Adrenal gland (tissue), 12 donors: ENCODE results near the gene SLC5A5. TPM values are rescaled to one million over a fixed set of nuclear protein-coding genes. Genes with fewer than 3 reads are reported as not detected.

Source experiments
- DNase-seq, 7 donors: peaks; one replicate each; pipeline ENCODE4 v3.0.0-alpha.2; 2019 to 2020
- H3K27ac ChIP-seq, 5 donors: fragments of 200-600 bp; sonication (generic) in 4 of 5; 1 replicate in 3 of 5; 2 replicates in 2 of 5; pipeline versions ENCODE4 v1.5.1 to v1.8.0; 2016 to 2020; ENCODE audit warnings: mild to moderate bottlenecking in 1 of 5
- H3K27me3 ChIP-seq: fragments of 200-600 bp; 2 replicates; pipeline ENCODE4 v1.8.0; 2021
- H3K36me3 ChIP-seq, 2 donors: fragments of 200-600 bp; replicated peaks in 1 of 2; 1 replicate in 1 of 2; 2 replicates in 1 of 2; pipeline versions ENCODE4 v1.5.1 to v1.8.0; 2018 to 2022
- H3K4me1 ChIP-seq, 2 donors: fragments of 200-600 bp; replicated peaks in 1 of 2; 1 replicate in 1 of 2; 2 replicates in 1 of 2; pipeline versions ENCODE4 v1.5.1 to v1.8.0; 2018 to 2021
- H3K4me3 ChIP-seq, 4 donors: fragments of 200-600 bp; sonication (generic) in 3 of 4; one replicate each; pipeline ENCODE4 v1.5.1; 2016 to 2018
- H3K9me3 ChIP-seq, 3 donors: fragments of 200-600 bp; sonication (generic) in 1 of 3; replicated peaks in 1 of 3; 1 replicate in 2 of 3; 2 replicates in 1 of 3; pipeline versions ENCODE4 v1.5.1 to v1.8.0; 2016 to 2021
- POLR2A ChIP-seq, 2 donors: fragments of 450-650 bp; IDR thresholded peaks; one replicate each; pipeline ENCODE4 v1.6.1; 2017; ENCODE audit warnings: antibody characterized with exemption in 2 of 2, mild to moderate bottlenecking in 2 of 2, moderate library complexity in 1 of 2
- WGBS, 4 donors: extraction: QIAGEN DNeasy Blood & Tissue Kit in 2 of 4; methylation state at CpG; one replicate each; pipeline versions ENCODE4 v1.1.5 to v1.1.7; 2013 to 2017; 5-methylcytosine and 5-hydroxymethylcytosine counted together
- intact Hi-C, 2 donors: fragments of 100-400 bp; cut with DNase I; formaldehyde crosslinking; loops; one replicate each; pipeline versions ENCODE4 v1.14.1 to v1.15.0; 2022 to 2023
- polyA plus RNA-seq, 3 donors: library from polyadenylated mRNA; stranded (reverse); fragments of 200-250 nt in 2 of 3; fragments of 350-450 nt in 1 of 3; fragmentation: Illumina TruSeq in 1 of 3; extraction: RNeasy Lipid Tissue Mini Kit (QIAGEN cat#74804) in 1 of 3; gene quantifications; one replicate each; pipeline ENCODE4 v1.2.3, GENCODE V29; 2013 to 2014
- total RNA-seq, 9 donors: library from RNA; depleted of rRNA in 4 of 9; stranded (reverse); fragments of >200 nt in 4 of 9; fragments of 120-200 nt in 1 of 9; fragmentation: NEBNext Ultra II Directional in 1 of 9; extraction: Animal tissue kit (Norgen Biotek cat#: 25700) in 1 of 9; gene quantifications; one replicate each; pipeline versions ENCODE4 v1.1.0 to v1.2.4, GENCODE V29; 2013 to 2023
- TF ChIP-seq, protein P1 (sequence below), 6 experiments: fragments of 450-650 bp in 4 of 6; fragments of 200-600 bp in 2 of 6; sonication (generic) in 1 of 6; IDR thresholded peaks; 1 replicate in 5 of 6; 2 replicates in 1 of 6; pipeline versions ENCODE4 v1.5.1 to v1.8.0; 2016 to 2021; ENCODE audit warnings: antibody characterized with exemption in 6 of 6, mild to moderate bottlenecking in 2 of 6, moderate library complexity in 1 of 6
- donor health status: healthy with polysubstance abuse.
- donor health status: Bipolar disorder and iron deficiency.
- donor health status: DM: yes; HTN: yes; CAD: no.
- donor health status: DM: no; HTN: no; CAD: no.
- donor health status: DM: no; HTN: no; CAD: no.
- donor health status: DM: yes; HTN: yes; CAD: no.

SLC5A5 gene
- total and polyA plus RNA-seq, 12 donors, result 0.03 TPM; not detected in 11

DNA sequence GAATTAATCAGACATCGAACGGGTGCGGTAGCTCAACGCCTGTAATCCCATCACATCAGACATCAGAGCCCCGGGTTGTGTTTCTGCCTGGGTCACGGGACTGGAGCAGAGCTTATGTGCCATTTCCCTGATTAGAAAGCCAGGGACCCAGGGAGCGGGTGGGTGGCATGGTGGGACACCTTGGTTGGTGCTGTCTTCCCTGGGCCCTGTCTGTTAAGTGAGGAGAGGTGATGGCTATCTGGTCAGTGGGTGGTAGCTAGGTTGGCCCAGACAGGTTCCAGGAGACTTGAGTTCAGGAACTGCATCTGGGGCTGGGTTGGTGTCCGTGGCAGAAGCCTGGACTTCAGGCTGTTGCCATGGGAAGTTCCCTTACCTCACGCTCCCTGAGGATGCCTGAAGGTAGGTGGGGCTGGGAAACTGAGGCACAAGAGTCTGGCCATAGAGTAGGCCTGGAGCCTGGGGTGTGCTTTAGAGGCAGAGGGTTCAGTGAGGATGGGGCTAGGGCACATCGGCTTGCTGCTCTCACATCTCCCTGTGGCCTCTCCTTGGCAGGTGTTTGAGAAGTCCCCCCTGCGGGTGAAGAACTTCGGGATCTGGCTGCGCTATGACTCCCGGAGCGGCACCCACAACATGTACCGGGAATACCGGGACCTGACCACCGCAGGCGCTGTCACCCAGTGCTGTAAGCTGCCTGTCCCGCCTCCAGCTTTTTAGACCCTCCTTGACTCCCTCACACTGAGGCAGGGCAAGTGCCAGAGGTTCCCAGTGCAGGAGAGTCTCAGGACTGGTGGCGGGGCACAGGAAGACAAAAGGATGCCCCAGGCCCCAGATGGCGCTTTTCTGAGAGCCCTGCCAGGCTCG, 10.0 kb upstream of the SLC5A5 start:
- no peak for DNase-seq
- H3K27ac ChIP-seq, result peak overlapping the region in 2 of 5 donors; percentile 34 to 38
- no peaks in the 10 kb centered on the region for H3K9me3 ChIP-seq
- H3K36me3 ChIP-seq, result peaks cover 0 to 36% of the 10 kb centered on the region in 2 donors
- H3K4me3 ChIP-seq, result peak overlapping the region in 1 of 4 donors; percentile 76
- H3K27me3 ChIP-seq, result no peaks in the 10 kb centered on the region
- WGBS, 4 donors, result 62 to 74% (median 69%) methylated on average over 12 to 23 of the region's 23 CpGs
- H3K4me1 ChIP-seq, result peaks cover 8 to 23% of the 10 kb centered on the region in 2 donors
- TF ChIP-seq, protein P1, sequence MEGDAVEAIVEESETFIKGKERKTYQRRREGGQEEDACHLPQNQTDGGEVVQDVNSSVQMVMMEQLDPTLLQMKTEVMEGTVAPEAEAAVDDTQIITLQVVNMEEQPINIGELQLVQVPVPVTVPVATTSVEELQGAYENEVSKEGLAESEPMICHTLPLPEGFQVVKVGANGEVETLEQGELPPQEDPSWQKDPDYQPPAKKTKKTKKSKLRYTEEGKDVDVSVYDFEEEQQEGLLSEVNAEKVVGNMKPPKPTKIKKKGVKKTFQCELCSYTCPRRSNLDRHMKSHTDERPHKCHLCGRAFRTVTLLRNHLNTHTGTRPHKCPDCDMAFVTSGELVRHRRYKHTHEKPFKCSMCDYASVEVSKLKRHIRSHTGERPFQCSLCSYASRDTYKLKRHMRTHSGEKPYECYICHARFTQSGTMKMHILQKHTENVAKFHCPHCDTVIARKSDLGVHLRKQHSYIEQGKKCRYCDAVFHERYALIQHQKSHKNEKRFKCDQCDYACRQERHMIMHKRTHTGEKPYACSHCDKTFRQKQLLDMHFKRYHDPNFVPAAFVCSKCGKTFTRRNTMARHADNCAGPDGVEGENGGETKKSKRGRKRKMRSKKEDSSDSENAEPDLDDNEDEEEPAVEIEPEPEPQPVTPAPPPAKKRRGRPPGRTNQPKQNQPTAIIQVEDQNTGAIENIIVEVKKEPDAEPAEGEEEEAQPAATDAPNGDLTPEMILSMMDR (IDR thresholded peaks at IDR 0.05), result no peak
- TF ChIP-seq POLR2A (IDR thresholded peaks at IDR 0.05), result no peak
- intact Hi-C loops, result loop anchor here in 1 of 2 donors (5.0 kb wide), 1 partner anchor 71 kb away; the partner anchor contains the start of gene CCDC124

DNA sequence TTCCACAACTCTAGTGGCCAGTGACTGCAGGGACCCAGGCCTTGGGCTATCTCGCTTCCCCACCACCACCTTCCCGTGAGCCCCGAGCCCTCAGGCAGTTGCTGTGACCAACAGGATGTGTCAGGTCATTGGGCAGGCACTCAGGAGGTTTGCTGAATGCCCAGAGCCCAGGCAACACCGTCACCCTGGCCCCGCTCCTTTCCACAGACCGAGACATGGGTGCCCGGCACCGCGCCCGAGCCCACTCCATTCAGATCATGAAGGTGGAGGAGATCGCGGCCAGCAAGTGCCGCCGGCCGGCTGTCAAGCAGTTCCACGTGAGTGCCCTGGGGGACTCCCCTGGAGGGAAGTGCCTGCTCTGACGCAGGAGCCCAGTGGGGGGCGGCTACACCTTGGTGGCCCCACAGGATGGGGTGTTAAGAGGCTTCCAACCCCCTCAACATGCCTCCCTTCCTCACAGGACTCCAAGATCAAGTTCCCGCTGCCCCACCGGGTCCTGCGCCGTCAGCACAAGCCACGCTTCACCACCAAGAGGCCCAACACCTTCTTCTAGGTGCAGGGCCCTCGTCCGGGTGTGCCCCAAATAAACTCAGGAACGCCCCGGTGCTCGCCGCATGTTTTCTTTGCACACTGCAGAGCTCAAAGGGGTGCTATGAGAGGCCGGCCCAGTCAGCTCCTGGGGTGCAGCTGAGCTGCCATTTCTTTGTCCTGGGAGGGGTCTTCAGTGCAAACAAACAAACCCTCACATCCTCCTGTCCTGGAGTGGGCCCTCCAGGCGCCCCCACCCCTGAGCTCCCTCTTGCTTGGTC, 8.8 kb upstream of the SLC5A5 start:
- no peaks in the 10 kb centered on the region for H3K9me3 ChIP-seq
- H3K36me3 ChIP-seq, result peaks cover 0 to 36% of the 10 kb centered on the region in 2 donors
- peaks cover 8 to 23% of the 10 kb centered on the region in 2 donors for H3K4me1 ChIP-seq
- no peak for DNase-seq
- H3K4me3 ChIP-seq, result no peak overlapping the region
- no peak for TF ChIP-seq POLR2A (IDR thresholded peaks at IDR 0.05)
- TF ChIP-seq, protein P1 (IDR thresholded peaks at IDR 0.05), result no peak
- H3K27ac ChIP-seq, result peak overlapping the region in 4 of 5 donors; percentile 17 to 85 (median 64)
- intact Hi-C loops, result loop anchor here in 1 of 2 donors (5.0 kb wide), 1 partner anchor 69 kb away; the partner anchor contains the start of gene CCDC124
- 78 to 86% (median 80%) methylated on average over 12 to 31 of the region's 31 CpGs for WGBS, 4 donors
- H3K27me3 ChIP-seq, result no peaks in the 10 kb centered on the region

DNA sequence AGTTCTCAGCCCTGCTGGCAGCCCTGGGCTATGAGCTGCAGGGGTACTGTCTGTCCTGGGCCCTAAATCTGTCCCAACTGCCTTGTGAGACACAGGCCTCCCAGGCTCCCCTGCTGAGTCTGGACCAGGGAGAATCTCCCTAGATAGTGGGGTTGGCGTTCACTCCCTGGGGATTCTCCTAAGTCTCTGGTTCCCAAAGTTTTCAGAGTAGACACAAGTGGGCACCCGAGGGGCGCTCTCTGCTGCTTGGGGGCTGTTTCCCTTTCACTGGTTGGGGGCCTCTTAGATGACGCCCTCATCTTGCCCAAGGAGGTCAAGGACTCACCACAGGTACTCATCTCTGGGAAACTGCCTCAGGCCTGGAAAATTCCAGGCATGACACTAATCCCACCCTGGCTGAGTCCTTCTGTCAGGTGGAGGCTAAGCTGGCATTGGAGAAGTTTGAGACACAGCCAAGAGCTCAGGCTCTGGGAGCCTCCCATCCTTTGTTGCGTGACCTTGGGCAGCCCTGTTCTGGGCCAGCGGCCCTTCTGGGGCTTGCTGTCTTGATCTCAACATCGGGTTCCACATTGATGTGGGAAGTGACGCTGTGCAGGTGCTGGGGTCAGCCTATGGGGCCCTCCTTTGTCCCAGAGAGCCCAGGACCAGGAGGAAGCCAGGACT, 8.1 kb upstream of the SLC5A5 start:
- Histone ChIP-seq H3K4me3 (no peak overlapping the region), H3K27me3 (no peaks in the 10 kb centered on the region), H3K4me1 (peaks cover 8 to 23% of the 10 kb centered on the region in 2 donors), H3K27ac (peak overlapping the region; percentile 16 to 85 (median 45)), H3K9me3 (no peaks in the 10 kb centered on the region), H3K36me3 (peaks cover 0 to 36% of the 10 kb centered on the region in 2 donors)
- TF ChIP-seq POLR2A (IDR thresholded peaks at IDR 0.05), result no peak
- TF ChIP-seq, protein P1 (IDR thresholded peaks at IDR 0.05), result no peak
- intact Hi-C loops, result loop anchor here in 1 of 2 donors (5.0 kb wide), 1 partner anchor 69 kb away; the partner anchor contains the start of gene CCDC124
- WGBS, 4 donors, result 47 to 75% (median 58%) methylated on average over 3 to 8 of the region's 8 CpGs; no CpG with 5 or more reads in 1 of the 4 donors
- DNase-seq, result peak; percentile 64 to 85 (median 84)
